Measurements from ENCODE around the gene BAIAP3. TPM values are rescaled to one million over a fixed set of nuclear protein-coding genes. Genes with fewer than 3 reads are reported as not detected.

Gene BAIAP3
- polyA plus RNA-seq, 4 donors = 4.5 to 10.5 (median 7.0) TPM

DNA sequence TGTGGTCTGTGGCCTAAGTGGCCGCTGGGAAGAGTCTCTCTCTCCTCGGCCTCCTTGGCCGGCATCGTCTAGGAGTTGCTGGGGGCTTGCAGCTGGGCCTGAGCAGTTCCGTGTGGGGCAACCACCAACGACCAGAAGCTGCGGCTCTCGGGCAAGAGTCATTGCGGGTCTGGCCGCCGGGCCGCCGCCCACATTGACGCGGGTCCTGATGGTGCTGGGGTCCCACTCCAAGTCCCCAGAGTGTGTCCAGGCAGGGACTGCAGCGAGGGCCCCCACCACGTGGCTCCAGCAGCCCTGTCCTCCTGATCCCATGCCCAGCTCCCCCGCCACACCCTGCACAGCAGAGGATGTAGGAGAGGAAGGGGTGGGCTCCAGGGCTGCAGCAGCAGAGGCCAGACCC lies 50.1 kb downstream of the BAIAP3 start:
- WGBS, 3 donors = 91 to 94% (median 93%) methylated on average over 17 to 18 of the region's 18 CpGs

DNA sequence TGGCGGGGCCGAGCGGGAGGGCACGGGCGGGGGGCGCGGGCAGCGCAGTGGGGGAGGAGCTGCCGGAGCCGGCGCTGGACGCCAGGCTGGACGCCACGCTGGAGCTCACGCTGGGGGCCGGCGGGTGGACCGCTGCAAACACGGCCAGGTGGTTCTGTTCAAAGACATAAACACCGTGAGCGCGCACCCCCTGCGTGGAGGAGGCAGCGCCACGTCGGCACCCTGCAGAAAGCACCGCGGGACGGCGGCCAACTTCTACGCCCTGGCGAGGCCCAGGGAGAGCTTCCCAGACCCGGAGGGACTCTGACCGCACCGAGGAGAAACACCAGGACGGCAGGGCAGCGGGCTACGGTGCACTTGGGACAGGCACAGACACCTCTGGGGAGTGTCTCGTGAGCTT lies 51.8 kb downstream of the BAIAP3 start:
- Histone ChIP-seq H3K4me1 (ENCODE audit: control insufficient read depth in 3 of 3, insufficient read depth in 2 of 3, low read depth in 1 of 3, low read length in 2 of 3) (no peaks in the 10 kb centered on the region), H3K27me3 (ENCODE audit: control insufficient read depth in 3 of 3, insufficient read depth in 3 of 3, low read length in 3 of 3) (no peaks in the 10 kb centered on the region), H3K27ac (ENCODE audit: low read depth in 1 of 3, low read length in 2 of 3) (no peak overlapping the region), H3K36me3 (ENCODE audit: control insufficient read depth in 3 of 3, insufficient read depth in 2 of 3, low read depth in 1 of 3, low read length in 3 of 3) (peaks cover 6 to 82% (median 8%) of the 10 kb centered on the region in 3 donors), H3K9me3 (ENCODE audit: control insufficient read depth in 2 of 2, insufficient read depth in 1 of 2, low read depth in 1 of 2, low read length in 1 of 2) (no peaks in the 10 kb centered on the region), H3K4me3 (ENCODE audit: low read depth in 1 of 3, low read length in 3 of 3) (no peak overlapping the region)
- DNase-seq (no peak), FAIRE-seq (no peak)
- 94 to 96% (median 95%) methylated on average over 38 to 39 of the region's 39 CpGs for WGBS, 3 donors

More for the DNA sequence above, 50.1 kb downstream of the BAIAP3 start:
- H3K27ac ChIP-seq (ENCODE audit: low read depth in 1 of 3, low read length in 2 of 3) = no peak overlapping the region
- no peak for FAIRE-seq
- H3K27me3 ChIP-seq (ENCODE audit: control insufficient read depth in 3 of 3, insufficient read depth in 3 of 3, low read length in 3 of 3) = no peaks in the 10 kb centered on the region
- H3K4me1 ChIP-seq (ENCODE audit: control insufficient read depth in 3 of 3, insufficient read depth in 2 of 3, low read depth in 1 of 3, low read length in 2 of 3) = peaks cover 0 to 6% (median 0%) of the 10 kb centered on the region in 3 donors
- no peaks in the 10 kb centered on the region for H3K9me3 ChIP-seq (ENCODE audit: control insufficient read depth in 2 of 2, insufficient read depth in 1 of 2, low read depth in 1 of 2, low read length in 1 of 2)
- no peak overlapping the region for H3K4me3 ChIP-seq (ENCODE audit: low read depth in 1 of 3, low read length in 3 of 3)
- peaks cover 3 to 70% (median 6%) of the 10 kb centered on the region in 3 donors for H3K36me3 ChIP-seq (ENCODE audit: control insufficient read depth in 3 of 3, insufficient read depth in 2 of 3, low read depth in 1 of 3, low read length in 3 of 3)
- DNase-seq = no peak

DNA sequence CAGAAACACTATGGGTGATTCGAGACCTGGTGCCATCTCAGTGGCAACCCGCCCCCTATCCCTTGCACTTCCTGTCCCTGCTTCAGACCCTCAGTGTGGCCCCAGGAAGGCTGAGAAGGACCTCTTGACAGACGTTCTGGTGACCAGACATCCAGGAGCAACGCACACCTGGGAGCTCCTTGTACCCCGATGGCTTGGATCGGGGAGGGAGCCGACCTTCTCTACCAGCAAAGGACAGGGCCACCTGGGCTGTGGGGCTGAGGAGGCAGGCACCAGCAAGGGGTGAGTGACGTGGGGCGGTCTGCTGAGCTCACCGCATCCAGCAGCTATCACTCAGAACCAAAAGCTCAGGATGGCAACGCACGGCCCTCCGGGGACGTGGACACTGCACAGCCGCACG lies 53.9 kb downstream of the BAIAP3 start:
- FAIRE-seq (no peak), DNase-seq (no peak)
- no peak overlapping the region for H3K4me3 ChIP-seq (ENCODE audit: low read depth in 1 of 3, low read length in 3 of 3)
- no peak overlapping the region for H3K27ac ChIP-seq (ENCODE audit: low read depth in 1 of 3, low read length in 2 of 3)
- no peaks in the 10 kb centered on the region for H3K27me3 ChIP-seq (ENCODE audit: control insufficient read depth in 3 of 3, insufficient read depth in 3 of 3, low read length in 3 of 3)
- WGBS, 3 donors = 92 to 93% (median 93%) methylated on average over 16 of the region's 16 CpGs
- H3K9me3 ChIP-seq (ENCODE audit: control insufficient read depth in 2 of 2, insufficient read depth in 1 of 2, low read depth in 1 of 2, low read length in 1 of 2) = no peaks in the 10 kb centered on the region
- no peaks in the 10 kb centered on the region for H3K4me1 ChIP-seq (ENCODE audit: control insufficient read depth in 3 of 3, insufficient read depth in 2 of 3, low read depth in 1 of 3, low read length in 2 of 3)
- peaks cover 8 to 82% (median 11%) of the 10 kb centered on the region in 3 donors for H3K36me3 ChIP-seq (ENCODE audit: control insufficient read depth in 3 of 3, insufficient read depth in 2 of 3, low read depth in 1 of 3, low read length in 3 of 3)

DNA sequence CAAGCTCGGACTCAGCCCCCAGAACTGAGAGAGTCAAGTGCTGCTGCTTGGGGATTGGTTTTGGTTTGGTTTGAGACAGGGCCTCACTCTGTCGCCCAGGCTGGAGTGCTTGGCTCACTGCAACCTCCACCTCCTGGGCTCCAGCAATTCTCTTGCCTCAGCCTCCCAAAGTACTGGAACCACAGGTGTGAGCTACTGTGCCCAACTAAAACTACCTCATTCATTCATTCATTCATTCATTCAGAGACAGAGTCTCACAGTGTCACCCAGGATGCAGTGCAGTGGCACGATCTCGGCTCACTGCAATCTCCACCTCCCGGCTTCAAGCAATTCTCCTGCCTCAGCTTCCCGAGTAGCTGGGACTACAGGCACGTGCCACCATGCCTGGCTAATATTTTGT lies 56.3 kb downstream of the BAIAP3 start:
- WGBS, 3 donors = 94 to 98% (median 94%) methylated on average over 7 of the region's 7 CpGs
- no peak for DNase-seq
- FAIRE-seq = no peak
- Histone ChIP-seq H3K4me1 (ENCODE audit: control insufficient read depth in 3 of 3, insufficient read depth in 2 of 3, low read depth in 1 of 3, low read length in 2 of 3) (no peaks in the 10 kb centered on the region), H3K27ac (ENCODE audit: low read depth in 1 of 3, low read length in 2 of 3) (no peak overlapping the region), H3K27me3 (ENCODE audit: control insufficient read depth in 3 of 3, insufficient read depth in 3 of 3, low read length in 3 of 3) (no peaks in the 10 kb centered on the region), H3K9me3 (ENCODE audit: control insufficient read depth in 2 of 2, insufficient read depth in 1 of 2, low read depth in 1 of 2, low read length in 1 of 2) (no peaks in the 10 kb centered on the region), H3K4me3 (ENCODE audit: low read depth in 1 of 3, low read length in 3 of 3) (no peak overlapping the region), H3K36me3 (ENCODE audit: control insufficient read depth in 3 of 3, insufficient read depth in 2 of 3, low read depth in 1 of 3, low read length in 3 of 3) (peaks cover 13 to 85% (median 21%) of the 10 kb centered on the region in 3 donors)

DNA sequence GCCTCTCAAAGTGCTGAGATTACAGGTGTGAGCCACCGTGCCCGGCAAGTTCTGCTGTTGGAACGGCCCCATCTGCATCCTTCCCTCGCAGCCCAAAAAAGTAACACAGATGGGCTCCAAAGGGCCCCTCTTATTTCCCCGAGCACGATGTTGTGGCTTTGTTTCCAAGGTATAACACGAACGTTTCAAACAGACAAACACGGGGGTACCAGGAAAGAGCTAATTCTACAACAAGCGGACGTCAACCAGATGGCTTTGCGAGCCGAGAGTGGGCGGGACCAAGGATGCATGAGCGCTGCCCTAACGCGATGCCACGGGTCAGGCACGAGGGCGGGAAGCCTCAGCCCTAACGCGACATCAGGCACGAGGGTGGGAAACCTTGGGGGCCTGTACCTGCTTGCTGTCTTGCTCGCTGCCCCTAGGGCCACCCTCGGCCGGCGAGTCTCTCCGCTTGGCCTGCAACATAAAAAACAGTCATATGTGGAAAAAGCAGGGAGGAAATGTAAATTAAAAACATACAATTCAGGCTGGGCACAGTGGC lies 56.9 kb downstream of the BAIAP3 start:
- DNase-seq (no peak), FAIRE-seq (no peak)
- no peaks in the 10 kb centered on the region for H3K9me3 ChIP-seq (ENCODE audit: control insufficient read depth in 2 of 2, insufficient read depth in 1 of 2, low read depth in 1 of 2, low read length in 1 of 2)
- H3K4me1 ChIP-seq (ENCODE audit: control insufficient read depth in 3 of 3, insufficient read depth in 2 of 3, low read depth in 1 of 3, low read length in 2 of 3) = no peaks in the 10 kb centered on the region
- no peaks in the 10 kb centered on the region for H3K27me3 ChIP-seq (ENCODE audit: control insufficient read depth in 3 of 3, insufficient read depth in 3 of 3, low read length in 3 of 3)
- H3K27ac ChIP-seq (ENCODE audit: low read depth in 1 of 3, low read length in 2 of 3) = no peak overlapping the region
- peaks cover 13 to 82% (median 21%) of the 10 kb centered on the region in 3 donors for H3K36me3 ChIP-seq (ENCODE audit: control insufficient read depth in 3 of 3, insufficient read depth in 2 of 3, low read depth in 1 of 3, low read length in 3 of 3)
- H3K4me3 ChIP-seq (ENCODE audit: low read depth in 1 of 3, low read length in 3 of 3) = no peak overlapping the region
- WGBS, 3 donors = 81 to 88% (median 81%) methylated on average over 28 of the region's 28 CpGs

DNA sequence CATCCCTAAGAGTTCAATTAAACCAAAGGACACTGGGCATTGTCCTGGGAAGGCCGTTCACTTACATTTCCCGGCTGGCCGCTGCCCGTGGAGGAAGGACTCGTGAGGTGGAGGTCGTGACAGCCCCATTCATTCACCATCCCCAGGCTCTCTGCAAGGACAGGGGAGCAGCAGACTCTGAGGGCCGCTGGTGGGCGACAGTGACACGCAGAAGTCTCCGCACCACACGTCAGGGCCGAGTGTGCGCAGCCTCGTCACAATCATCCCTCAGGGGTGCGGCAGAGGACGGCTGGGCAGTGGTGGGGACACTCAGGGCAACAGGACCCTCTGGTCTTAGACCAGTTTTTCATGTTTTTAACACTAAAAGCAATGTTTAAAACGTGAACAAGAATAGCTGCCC lies 59.4 kb downstream of the BAIAP3 start:
- no peak for DNase-seq

DNA sequence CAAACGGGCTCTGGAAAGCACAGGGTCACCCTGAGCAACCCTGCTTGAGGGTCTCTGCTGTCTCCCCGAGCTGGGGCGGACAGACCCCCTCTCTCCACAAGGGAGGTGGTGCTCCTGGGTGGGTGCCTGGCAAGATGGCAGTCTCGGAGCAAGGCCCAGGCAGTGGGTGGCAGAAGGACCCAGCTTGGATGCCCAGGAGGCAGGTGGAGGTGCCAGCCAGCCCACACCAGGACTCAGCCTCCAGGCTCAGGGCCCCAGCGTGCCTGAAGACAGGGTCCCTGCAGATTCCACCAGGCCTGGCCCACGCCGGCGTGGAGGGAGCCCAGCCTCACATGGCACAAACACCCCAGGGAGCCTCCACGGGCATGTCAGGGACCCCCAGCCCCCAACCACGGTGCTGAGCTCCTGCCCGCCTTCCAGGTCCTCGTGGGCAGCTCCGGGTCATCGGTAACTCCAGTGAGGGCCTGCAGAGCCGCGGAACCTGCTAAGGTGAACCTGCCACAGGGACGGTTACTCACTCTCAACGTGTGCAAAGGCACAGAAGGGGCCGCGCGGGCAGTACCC lies 60.2 kb downstream of the BAIAP3 start:
- no peaks in the 10 kb centered on the region for H3K27me3 ChIP-seq (ENCODE audit: control insufficient read depth in 3 of 3, insufficient read depth in 3 of 3, low read length in 3 of 3)
- no peak overlapping the region for H3K4me3 ChIP-seq (ENCODE audit: low read depth in 1 of 3, low read length in 3 of 3)
- WGBS, 3 donors = 97 to 98% (median 97%) methylated on average over 20 to 21 of the region's 21 CpGs
- peaks cover 13 to 83% (median 23%) of the 10 kb centered on the region in 3 donors for H3K36me3 ChIP-seq (ENCODE audit: control insufficient read depth in 3 of 3, insufficient read depth in 2 of 3, low read depth in 1 of 3, low read length in 3 of 3)
- DNase-seq (no peak), FAIRE-seq (no peak)
- no peaks in the 10 kb centered on the region for H3K4me1 ChIP-seq (ENCODE audit: control insufficient read depth in 3 of 3, insufficient read depth in 2 of 3, low read depth in 1 of 3, low read length in 2 of 3)
- H3K9me3 ChIP-seq (ENCODE audit: control insufficient read depth in 2 of 2, insufficient read depth in 1 of 2, low read depth in 1 of 2, low read length in 1 of 2) = no peaks in the 10 kb centered on the region
- H3K27ac ChIP-seq (ENCODE audit: low read depth in 1 of 3, low read length in 2 of 3) = no peak overlapping the region

More for the DNA sequence above, 59.4 kb downstream of the BAIAP3 start:
- no peak for FAIRE-seq
- no peak overlapping the region for H3K4me3 ChIP-seq (ENCODE audit: low read depth in 1 of 3, low read length in 3 of 3)
- no peak overlapping the region for H3K27ac ChIP-seq (ENCODE audit: low read depth in 1 of 3, low read length in 2 of 3)
- 92 to 95% (median 94%) methylated on average over 17 of the region's 17 CpGs for WGBS, 3 donors
- H3K36me3 ChIP-seq (ENCODE audit: control insufficient read depth in 3 of 3, insufficient read depth in 2 of 3, low read depth in 1 of 3, low read length in 3 of 3) = peaks cover 13 to 83% (median 23%) of the 10 kb centered on the region in 3 donors
- no peaks in the 10 kb centered on the region for H3K9me3 ChIP-seq (ENCODE audit: control insufficient read depth in 2 of 2, insufficient read depth in 1 of 2, low read depth in 1 of 2, low read length in 1 of 2)
- no peaks in the 10 kb centered on the region for H3K4me1 ChIP-seq (ENCODE audit: control insufficient read depth in 3 of 3, insufficient read depth in 2 of 3, low read depth in 1 of 3, low read length in 2 of 3)
- H3K27me3 ChIP-seq (ENCODE audit: control insufficient read depth in 3 of 3, insufficient read depth in 3 of 3, low read length in 3 of 3) = no peaks in the 10 kb centered on the region

DNA sequence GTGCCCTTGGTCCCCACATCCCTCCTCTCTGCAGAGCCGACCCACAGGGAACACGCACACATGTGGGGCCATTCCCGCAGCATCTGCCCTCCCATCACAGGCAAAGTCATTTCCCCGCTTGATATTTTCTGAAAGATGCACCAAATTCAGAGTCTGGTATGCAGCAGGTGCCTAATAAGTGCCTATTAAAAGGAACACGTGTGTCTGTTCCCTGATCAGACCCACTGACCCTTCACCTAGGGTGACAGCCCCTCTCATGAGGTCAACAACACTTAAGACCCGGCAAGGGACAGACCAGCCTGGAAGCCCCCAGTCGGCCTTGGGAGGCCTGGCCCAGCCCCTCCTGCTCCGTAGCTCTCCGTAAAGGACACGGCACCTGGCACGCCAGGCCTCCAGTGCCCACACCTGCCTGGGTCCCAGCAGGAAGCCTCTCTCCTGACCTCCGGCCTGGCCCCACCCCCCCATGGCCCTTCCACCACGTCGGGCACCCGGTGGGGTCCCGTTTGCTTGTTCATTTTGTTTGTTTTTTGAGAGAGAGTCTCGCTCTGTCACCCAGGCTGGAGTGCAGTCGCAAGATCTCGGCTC lies 61.0 kb downstream of the BAIAP3 start:
- no peak overlapping the region for H3K27ac ChIP-seq (ENCODE audit: low read depth in 1 of 3, low read length in 2 of 3)
- H3K36me3 ChIP-seq (ENCODE audit: control insufficient read depth in 3 of 3, insufficient read depth in 2 of 3, low read depth in 1 of 3, low read length in 3 of 3) = peaks cover 16 to 84% (median 23%) of the 10 kb centered on the region in 3 donors
- FAIRE-seq = no peak
- H3K27me3 ChIP-seq (ENCODE audit: control insufficient read depth in 3 of 3, insufficient read depth in 3 of 3, low read length in 3 of 3) = no peaks in the 10 kb centered on the region
- H3K9me3 ChIP-seq (ENCODE audit: control insufficient read depth in 2 of 2, insufficient read depth in 1 of 2, low read depth in 1 of 2, low read length in 1 of 2) = no peaks in the 10 kb centered on the region
- no peak overlapping the region for H3K4me3 ChIP-seq (ENCODE audit: low read depth in 1 of 3, low read length in 3 of 3)
- WGBS, 3 donors = 91 to 92% (median 91%) methylated on average over 19 of the region's 19 CpGs
- no peaks in the 10 kb centered on the region for H3K4me1 ChIP-seq (ENCODE audit: control insufficient read depth in 3 of 3, insufficient read depth in 2 of 3, low read depth in 1 of 3, low read length in 2 of 3)
- DNase-seq = no peak

Data from small intestine (tissue), 7 donors.